ENCODE data around the gene PPP1CA.

DNA sequence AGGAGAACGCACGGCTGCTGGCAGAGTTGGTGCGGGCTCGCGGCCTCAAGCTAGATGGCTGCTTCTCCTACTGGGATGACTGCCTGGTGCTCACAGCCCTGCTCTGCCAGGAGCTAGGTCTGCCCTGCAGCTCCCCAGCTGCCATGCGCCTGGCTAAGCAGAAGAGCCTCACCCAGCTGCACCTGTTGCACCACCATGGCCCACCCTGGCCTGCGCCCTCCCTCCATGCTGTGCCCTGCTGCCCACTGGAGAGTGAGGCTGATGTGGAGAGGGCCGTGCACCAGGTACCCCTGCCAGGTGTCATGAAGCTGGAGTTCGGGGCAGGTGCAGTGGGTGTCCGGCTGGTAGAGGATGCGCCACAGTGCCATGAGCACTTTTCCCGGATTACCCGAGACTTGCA lies 21.8 kb upstream of the PPP1CA start:
- TF ChIP-seq, protein P1, sequence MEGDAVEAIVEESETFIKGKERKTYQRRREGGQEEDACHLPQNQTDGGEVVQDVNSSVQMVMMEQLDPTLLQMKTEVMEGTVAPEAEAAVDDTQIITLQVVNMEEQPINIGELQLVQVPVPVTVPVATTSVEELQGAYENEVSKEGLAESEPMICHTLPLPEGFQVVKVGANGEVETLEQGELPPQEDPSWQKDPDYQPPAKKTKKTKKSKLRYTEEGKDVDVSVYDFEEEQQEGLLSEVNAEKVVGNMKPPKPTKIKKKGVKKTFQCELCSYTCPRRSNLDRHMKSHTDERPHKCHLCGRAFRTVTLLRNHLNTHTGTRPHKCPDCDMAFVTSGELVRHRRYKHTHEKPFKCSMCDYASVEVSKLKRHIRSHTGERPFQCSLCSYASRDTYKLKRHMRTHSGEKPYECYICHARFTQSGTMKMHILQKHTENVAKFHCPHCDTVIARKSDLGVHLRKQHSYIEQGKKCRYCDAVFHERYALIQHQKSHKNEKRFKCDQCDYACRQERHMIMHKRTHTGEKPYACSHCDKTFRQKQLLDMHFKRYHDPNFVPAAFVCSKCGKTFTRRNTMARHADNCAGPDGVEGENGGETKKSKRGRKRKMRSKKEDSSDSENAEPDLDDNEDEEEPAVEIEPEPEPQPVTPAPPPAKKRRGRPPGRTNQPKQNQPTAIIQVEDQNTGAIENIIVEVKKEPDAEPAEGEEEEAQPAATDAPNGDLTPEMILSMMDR (IDR thresholded peaks at IDR 0.05), result no peak
- no peak for TF ChIP-seq POLR2A (IDR thresholded peaks at IDR 0.05)
